NK-92 treated with Interleukin-12 subunit alpha and Interleukin-12 subunit beta, amount 100 ng/mL, for 24 hours (cell line): ENCODE measurements around the gene ANP32E.
"Not testable (repeated sequence)": the region's sequence is repeated elsewhere in the genome, so short reads cannot be mapped to it uniquely, and the experiment has no call there.

Experiments
- DNase-seq: peaks from one replicate; lab custom pipeline; 2025; lab: John Stamatoyannopoulos, UW

The ANP32E gene

GRCh38 chr1:150256554-150257341, 20.8 kb upstream of the ANP32E start:
- no peak for DNase-seq

- DNase-seq, result no peak
These were observed 20.3 kb upstream of the ANP32E start for GRCh38 chr1:150256198-150256553.

GRCh38 chr1:150249936-150250335, 14.0 kb upstream of the ANP32E start:
- no peak for DNase-seq

- DNase-seq, result no peak
These were observed 7.1 kb upstream of the ANP32E start for GRCh38 chr1:150243003-150243402.

GRCh38 chr1:150237746-150238145, 1.8 kb upstream of the ANP32E start:
- DNase-seq, result no peak

- not testable (repeated sequence) for DNase-seq
These were observed 1.3 kb upstream of the ANP32E start for GRCh38 chr1:150237176-150237575.

GRCh38 chr1:150236614-150237100, 745 bp upstream of the ANP32E start:
- no peak for DNase-seq

- DNase-seq, result peak; percentile 44
These were observed 539 bp downstream of the ANP32E start for GRCh38 chr1:150235294-150235851.

- peak; percentile 93 for DNase-seq
These were observed 1.2 kb downstream of the ANP32E start for GRCh38 chr1:150234566-150235293.

- DNase-seq, result no peak
These were observed 1.7 kb downstream of the ANP32E start for GRCh38 chr1:150234309-150234565.

- DNase-seq, result no peak
These were observed 2.3 kb downstream of the ANP32E start for GRCh38 chr1:150233359-150234308.

- not testable (repeated sequence) for DNase-seq
These were observed 3.0 kb downstream of the ANP32E start for GRCh38 chr1:150232921-150233320.

GRCh38 chr1:150228246-150228645, 7.7 kb downstream of the ANP32E start:
- DNase-seq, result not testable (repeated sequence)

GRCh38 chr1:150227228-150227627, 8.7 kb downstream of the ANP32E start:
- no peak for DNase-seq

GRCh38 chr1:150226486-150226885, 9.4 kb downstream of the ANP32E start:
- no peak for DNase-seq

GRCh38 chr1:150225546-150225945, 10.4 kb downstream of the ANP32E start:
- no peak for DNase-seq

- no peak for DNase-seq
These were observed 10.9 kb downstream of the ANP32E start for GRCh38 chr1:150224983-150225382.

GRCh38 chr1:150221552-150221951, 14.4 kb downstream of the ANP32E start:
- no peak for DNase-seq

GRCh38 chr1:150215855-150216254, 20.1 kb downstream of the ANP32E start:
- not testable (repeated sequence) for DNase-seq

GRCh38 chr1:150214099-150214756, 21.7 kb downstream of the ANP32E start:
- DNase-seq, result not testable (repeated sequence)
